ENCODE measurements around the gene RSU1.
"Not testable (repeated sequence)": the region's sequence is repeated elsewhere in the genome, so short reads cannot be mapped to it uniquely, and the experiment has no call there.

RSU1 gene

DNA sequence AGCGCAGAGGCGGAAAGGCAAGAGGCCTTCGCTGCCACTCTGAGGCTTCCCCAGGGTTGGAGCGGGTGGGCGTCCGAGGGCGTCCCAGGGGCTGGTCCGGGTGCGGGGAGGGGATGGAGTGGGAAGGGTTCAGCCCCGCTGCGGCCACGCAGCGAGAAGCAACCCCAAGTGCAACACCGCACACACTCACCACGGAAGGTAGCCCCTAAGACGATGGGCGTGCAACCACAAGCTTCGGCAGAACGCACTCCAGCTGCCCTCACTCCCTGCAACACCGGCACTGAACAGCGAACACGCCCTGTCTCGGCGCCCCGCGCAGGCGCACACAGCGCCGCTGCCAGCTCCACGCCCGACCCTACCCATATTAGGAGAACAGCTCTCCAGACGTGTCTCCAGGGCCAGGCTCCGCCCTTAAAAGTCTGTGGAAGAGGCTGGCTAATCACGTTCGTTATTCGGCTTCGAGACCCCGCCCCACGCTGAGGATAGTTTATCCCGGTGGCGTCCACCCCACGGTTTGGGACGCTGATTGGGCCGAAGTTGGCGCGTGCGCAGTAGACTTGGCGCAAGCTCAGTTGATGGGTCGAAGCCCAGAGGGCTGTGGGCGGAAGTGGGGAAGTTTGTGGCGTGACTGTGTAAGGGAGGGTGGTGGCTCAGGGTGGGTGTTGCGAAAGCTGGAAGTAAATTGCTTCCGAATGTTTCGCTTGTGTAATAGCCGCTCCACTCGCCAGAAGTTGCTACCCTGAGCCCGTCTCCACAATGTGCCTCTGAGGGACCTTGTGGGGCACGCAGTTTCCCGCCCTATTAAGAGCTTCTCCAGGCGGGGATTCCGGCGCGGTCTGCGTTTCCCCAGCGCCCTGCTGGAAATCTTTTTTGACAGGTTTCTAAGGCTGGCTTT, at the start of gene RSU1:
Gene RSU1 (minus strand): TSS at position 300 of the 895 bp plus-strand sequence. CDS start 343 bp downstream, outside the sequence.
- peak; percentile 100 for DNase-seq (ENCODE audit: low read depth)

DNA sequence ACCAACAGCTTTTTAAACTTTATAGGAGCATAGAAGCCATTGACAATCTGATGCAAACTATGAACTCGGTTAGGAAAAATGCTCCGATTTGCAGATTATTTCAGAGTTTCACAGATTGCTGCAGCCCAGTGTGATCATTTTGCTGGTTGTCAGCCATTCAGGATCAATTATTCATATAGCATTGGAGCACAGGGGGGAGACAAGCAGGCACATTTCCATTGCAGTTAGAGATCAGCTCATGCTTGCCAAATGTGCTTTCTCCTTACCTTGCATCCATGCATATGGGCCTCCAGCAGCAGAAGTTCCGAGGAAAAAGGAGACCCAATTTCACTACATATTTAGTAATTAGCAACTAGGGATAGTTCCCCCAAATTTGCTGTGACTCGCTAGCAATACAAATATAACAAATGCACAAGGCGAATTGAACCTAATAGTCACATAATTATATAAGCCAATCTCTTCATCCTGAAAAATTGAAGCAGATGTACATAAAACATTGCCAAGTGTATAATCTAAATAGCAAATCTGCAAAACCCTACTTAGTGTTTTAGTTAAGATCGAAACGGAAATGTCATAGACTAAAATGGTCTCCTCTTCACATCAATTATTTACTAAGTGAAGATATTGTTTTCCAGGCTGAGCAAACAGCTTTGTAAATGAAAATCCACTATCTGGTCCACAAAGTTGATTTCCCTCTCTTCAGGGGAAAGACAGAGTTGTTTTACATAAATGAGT, 49.5 kb upstream of the RSU1 start:
- DNase-seq (ENCODE audit: low read depth): no peak

DNA sequence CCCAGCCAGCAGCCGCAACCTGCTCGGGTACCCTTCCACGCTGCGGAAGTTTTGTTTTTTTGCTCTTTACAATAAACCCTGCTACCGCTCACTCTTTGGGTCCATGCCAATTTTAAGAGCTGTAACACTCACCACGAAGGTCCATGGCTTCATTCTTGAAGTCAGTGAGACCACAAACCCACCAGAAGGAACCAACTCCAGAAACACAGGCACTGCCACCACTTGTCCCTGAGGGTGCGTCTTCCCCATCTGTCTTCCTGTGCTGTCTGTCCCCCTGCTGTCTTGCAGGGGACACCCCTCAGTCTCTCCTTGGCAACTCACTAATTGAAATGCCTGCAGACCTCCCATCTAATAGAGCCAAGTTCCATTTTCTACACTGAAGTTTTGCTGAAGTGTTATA, 48.5 kb upstream of the RSU1 start:
- DNase-seq (ENCODE audit: low read depth): no peak

DNA sequence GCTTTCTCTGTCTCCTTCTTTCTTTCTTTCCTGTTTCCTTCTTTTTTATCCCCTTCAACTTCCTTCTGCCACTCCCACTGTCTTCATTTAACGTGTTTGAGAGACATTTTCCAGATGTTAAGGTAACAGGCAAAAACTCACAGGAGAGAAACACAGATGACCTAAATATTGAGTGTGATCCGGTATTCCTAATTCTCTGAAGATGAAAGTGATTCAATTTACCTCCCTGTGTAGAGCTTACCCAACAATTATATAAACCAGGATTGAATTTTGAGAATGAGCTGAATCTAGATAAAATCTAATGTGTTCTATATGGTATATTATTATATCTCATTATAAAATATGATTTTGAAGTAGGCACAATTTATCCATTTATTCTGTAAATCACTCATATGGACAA, 46.5 kb upstream of the RSU1 start:
- no peak for DNase-seq (ENCODE audit: low read depth)

DNA sequence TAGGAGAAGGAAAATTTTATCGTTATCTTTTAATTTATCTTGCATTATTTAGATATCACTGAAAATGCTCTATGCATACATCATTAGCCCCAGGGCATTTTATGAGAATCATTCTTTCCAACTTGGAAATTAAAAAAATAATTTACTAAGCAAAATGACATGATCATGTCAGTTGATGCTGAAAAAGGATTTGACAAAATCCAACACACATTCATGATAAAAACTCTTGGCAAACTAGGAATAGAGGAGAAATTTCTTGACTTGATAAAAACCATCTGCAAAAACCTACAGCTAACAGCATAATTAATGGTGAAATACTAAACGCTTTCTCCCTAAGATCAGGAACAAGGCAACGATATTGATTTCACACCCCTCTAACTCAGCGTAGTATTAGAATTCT, 40.2 kb upstream of the RSU1 start:
- DNase-seq (ENCODE audit: low read depth): no peak

DNA sequence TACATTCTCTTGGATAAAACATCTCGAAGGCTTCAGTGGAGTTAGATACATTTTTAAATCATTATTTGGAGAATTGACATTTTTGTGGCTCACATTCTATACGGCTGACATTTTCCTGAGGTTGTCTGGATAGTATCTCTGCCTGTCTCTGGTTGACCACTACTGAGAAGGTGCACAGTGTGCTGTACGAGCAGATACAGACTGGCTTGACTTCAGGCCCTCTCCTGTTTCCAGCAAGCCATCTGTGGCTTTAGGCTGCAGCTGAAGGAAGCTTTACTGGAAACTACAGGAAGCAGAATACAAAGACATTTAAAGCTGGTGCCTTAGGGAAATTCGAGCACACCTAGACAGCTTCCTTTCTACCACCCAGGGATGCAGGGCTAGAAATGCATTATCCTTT, 39.3 kb upstream of the RSU1 start:
- no peak for DNase-seq (ENCODE audit: low read depth)

DNA sequence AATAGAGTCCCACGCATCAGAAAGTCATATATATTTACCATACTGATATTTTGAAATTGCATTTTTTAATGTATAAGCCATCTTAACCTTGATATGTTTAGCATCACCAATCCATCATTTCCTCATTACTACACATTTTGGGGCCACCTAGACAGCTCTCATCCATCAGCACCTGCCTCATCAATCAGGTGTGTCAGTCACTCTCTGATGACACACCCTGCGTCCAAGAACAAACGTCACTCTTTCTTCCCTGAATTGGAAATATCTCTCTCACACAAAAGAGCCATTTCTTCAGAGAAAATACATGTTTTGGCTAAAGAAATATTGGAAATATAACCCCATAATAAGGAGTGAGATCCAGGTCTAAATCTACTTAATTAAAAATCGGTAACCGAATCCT, 38.9 kb upstream of the RSU1 start:
- no peak for DNase-seq (ENCODE audit: low read depth)

DNA sequence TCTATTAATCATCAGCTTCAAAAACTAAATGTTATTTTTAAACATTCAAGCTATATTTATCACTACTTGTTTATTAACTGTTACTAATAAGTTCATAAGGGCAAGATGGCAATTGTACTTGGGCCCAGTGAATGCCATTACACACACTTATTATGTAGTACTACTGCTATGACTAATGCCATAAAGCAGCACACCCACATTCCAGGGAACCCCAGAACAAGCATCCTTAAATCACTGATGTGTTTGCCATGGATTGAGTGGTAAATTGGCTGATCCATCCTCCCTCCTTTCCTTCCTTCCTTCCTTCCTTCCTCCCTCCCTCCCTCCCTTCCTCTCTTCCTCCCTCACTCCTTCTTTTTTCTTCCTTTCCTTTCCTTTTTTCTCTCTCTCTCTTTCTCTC, 37.4 kb upstream of the RSU1 start:
- DNase-seq (ENCODE audit: low read depth): no peak

DNA sequence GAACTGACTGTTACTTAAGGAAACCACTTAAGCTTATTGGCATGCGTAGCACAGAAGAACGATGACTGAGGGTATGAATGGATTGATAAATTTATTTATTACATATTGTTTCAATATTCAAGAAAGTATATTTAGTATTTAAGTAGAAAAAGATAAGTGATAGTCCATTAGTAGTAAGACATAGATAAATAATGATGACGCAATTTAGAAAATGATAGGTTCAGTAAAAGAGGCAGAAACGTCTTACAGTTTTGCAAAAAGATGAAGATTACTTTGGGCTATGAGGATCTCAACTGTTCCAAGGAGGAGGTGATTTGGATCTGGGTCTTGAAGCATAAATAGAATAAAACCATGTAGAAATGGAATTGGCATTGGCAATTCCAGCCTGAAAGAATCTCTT, 36.6 kb upstream of the RSU1 start:
- DNase-seq (ENCODE audit: low read depth): no peak

DNA sequence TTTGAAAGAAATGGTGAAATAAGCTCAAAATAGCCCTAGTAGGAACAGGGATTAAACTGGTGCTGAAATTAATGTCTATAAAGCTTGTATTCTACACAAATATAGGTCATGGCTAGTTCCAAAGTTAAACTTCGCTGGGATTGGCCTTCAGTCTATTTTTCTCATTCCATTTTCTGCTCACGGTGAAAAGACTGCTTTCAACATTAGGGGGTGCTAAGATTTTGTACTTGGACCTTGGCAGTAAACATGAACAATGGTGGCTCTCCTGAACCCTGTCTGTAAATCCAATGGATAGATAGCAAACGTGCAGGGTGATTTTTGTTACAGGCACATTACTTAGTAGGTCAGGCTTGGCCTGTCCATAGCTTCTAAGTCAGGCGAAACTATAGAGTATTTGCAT, 36.0 kb upstream of the RSU1 start:
- DNase-seq (ENCODE audit: low read depth): no peak

DNA sequence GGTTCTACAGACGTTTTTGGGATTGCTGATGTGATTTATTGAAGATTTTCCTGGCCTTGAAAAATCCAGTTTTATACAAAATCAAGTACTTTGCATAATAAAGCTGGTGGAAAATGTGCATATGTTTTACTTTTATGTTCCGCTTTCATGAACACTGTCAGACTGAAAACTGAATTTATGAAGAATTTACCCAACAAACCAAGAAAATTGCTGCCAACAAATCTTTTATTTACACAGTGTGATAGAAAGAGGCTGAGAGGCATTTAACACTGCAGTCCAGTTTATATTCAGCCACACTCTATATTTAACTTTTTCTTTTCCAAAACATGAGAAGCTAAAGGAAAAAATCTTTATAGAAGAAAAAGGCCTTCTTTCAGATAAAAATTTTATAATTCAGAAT, 35.4 kb upstream of the RSU1 start:
- DNase-seq (ENCODE audit: low read depth): no peak

DNA sequence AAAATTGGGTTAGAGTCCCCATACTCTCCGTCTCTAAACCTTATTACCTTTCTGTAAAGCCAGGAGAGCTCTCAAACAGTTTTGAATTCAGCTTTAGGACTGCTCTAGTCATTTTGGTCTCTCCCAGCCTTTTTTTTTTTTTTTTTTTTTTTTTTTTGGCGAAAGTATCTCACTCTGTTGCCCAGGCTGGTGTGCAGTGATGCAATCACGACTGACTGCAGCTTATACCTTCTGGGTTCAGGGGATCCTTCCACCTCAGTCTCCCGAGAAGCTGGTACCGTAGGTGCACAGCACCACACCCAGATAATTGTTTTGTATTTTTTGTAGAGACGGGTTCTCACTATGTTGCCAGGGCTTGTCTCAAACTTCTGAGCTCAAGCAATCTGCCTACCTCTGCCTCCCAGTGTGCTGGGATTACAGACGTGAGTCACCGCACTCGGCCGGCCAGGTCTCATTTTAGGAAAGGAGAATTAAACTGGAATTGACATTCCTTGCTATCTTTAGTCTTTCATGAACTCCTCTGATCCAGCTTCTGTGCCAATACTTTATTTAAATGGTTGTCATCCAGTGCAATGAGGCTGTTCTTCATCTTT, 31.4 kb upstream of the RSU1 start:
- no peak for DNase-seq (ENCODE audit: low read depth)

DNA sequence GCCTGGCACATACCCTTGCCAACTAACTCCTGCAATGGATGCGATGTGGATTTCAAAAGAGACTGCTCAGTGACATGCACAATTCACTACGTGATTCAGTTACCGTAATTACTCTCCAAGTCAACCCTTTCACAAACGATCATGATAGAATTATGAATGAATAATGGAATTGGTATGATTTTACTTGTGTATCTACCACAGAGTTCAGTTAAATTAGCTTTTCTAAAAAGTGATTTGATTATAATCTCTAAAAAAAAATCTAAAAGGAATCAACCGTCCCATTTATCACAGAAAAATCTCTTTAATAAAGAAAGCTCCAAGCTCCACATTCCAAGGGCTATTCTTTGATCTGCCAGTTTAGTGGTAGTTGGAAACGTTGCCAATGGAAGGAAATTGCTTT, 30.4 kb upstream of the RSU1 start:
- DNase-seq (ENCODE audit: low read depth): no peak

DNA sequence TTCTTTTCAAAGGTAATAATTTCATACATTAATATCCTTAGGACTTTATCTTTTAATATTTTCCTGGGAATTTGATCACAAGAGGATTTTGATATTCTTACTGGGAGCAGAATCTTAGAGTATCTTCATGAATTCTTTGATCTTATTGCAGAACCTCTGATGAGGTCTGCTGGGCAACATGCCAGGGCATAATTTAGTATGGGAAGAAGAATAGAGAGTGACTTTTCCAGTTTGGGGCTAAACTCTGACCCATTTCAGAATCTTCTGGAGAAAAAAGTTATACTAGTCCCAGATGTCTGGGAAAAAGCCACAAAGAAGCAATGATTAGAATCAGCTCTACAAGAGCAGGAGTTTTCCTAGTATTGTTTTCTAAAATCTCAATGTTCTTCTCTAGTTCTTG, 28.0 kb upstream of the RSU1 start:
- DNase-seq (ENCODE audit: low read depth): no peak

DNA sequence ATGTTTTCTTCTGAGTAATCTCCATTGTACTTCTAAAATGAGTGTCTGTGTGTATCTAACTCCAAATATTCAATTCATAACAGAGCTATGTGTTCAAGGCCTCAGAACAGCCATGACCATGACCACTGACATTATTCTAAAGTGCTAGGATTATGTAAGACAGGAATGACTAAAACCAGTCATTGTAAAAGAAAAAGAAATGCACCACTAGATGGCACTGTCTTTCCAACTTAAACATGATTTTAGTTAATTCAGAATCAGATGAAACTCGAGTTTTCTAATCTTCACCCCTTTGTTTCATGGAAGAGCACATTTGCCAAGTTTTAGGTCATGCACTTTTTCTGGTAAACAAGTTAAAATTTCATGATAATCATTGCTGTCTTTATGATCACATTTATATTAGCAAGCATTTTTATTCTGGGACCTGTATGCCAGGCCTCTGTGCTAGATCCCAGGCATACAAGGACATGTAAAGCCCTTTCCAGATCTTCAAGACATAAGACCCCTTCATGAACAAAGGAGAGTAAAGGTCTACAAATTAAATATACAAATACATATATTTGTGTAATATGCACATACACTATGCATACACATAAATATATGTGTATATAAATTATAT, 26.1 kb upstream of the RSU1 start:
- no peak for DNase-seq (ENCODE audit: low read depth)

DNA sequence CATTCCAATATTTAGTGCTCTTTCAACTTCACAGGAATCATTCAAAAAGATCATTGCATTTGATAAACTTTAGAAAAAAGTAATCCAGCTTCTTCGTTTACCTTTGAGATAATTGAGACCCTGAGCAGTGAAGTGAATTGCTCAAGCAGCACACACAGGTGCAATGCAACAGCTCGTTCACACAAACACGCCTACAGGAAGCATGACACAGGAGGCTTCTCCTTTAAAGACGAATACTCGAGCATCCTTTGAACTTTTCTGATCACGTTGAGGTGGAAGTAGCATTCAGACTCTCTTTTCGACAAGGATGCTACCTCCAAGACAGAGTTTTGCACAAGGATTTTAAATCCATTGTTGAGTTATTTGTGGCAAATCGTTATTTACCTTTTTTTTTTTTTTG, 18.0 kb upstream of the RSU1 start:
- DNase-seq (ENCODE audit: low read depth): no peak

DNA sequence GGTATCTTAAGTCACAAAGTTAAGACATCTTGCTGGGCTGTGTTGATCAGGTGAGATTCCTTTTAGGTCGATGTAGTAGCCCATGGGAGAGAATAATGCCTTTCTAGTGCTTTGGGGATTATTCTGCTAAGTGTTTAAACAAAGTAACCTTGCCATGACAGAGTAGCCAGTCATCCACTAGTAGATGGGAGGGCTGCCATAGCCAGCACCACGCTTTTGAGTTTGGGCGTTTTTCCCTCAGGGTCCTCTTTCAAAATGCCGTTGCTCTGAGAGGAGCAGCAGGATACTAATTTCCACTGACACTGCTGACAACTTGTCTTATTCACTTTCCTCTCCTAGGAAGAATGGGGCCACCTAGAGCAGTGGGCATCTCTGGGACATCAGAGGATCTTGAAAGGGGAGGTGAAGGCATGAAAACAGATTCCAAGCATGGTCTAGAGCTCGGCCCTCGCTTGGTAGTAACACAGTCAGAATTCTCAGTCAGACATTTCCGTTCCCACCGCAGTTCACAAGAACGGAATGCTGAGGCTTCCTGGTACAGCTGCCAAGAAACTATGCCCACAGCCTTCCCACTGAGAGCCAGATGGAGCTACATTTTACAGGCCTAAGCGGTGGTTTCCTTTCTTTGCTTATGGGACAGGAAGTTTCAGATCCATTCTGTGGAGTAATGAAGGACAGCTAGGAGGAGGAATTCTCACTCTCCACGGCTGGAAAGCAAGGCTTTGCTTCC, 15.3 kb upstream of the RSU1 start:
- DNase-seq (ENCODE audit: low read depth): no peak

DNA sequence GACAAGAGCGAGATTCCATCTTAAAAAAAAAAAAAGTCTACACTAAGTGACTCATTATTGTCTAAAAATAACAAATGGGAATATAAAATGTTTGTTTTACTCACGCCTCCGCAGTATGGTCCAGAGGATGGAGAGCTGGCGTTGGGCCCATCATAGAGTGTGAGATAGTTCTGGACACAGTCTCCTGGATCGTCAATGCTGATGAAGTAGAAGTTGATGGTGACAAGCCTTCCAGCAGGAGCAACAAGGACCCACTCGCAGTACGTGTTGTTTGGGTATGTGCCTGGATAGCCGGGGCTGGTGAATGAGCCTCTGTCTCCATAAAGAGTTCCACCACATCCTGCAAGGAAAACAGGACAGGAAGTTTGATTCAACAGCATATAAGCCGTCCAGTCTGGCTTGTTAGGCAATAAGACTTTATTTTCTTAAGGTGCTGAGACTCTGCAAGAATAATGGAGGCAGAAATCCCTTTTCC, 11.5 kb upstream of the RSU1 start:
- no peak for DNase-seq (ENCODE audit: low read depth)

DNA sequence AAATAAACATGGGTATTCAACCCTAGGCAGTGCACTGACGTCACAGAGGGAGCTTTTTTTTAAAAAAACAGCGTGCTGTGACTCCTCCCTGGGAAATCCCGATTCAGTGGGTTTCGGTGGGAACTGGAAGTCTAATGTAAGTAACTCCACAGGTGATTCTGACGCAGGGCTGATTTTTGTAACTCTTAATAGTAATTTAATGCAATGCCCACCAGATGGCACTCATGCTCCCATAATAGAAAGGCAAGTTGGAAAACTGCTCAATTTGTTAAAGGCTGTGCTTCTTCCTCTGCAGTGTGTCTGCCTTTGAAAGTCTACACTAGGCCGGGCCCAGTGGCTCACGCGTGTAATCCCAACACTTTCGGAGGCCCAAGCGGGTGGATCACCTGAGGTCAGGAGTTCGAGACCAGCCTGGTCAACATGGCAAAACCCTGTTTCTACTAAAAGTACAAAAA, 10.9 kb upstream of the RSU1 start:
- peak; percentile 16 for DNase-seq (ENCODE audit: low read depth)

DNA sequence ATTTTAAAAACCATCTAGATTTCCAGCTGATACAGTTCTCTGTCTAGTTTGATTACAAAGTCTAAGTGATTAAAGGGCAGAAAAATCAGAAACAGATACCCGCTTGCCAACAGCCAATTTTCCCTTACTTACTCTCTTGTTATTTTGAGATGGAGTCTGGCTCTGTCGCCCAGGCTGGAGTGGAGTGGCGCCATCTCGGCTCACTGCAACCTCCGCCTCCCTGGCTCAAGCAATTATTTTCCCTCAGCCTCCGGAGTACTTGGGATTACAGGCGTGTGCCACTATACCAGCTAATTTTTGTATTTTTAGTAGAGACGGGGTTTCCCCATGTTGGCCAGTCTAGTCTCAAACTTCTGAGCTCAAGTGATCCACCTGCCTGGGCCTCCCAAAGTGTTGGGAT, 10.2 kb upstream of the RSU1 start:
- DNase-seq (ENCODE audit: low read depth): not testable (repeated sequence)

DNA sequence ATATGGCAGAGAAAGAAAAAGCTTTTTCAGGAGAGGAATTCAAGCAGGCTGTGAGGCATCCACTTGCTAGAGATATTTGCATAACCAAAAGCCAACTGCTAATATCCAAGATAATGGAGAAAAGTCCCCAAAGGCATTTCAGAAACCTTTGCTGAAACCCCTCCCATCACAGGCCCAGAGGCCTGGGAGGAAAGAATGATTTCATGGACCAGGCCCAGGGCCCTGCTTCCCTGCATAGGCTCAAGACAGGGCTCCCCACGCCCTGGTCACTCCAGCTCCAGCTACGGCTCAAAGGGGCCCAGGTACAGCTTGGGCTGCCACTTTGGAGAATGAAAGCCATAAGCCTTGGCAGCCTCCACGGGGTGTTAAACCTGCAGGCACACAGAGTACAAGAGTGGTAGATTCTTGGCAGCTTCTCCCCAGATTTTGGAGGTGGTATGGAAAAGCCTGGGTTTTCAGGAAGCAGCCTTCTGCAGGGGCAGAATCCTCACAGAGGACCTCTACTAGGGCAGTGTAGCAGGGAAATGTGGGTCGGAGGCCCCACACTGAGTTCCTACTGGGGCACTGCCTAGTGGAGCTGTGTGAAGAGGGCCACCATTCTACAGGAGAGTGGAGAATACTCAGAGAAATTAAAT, 5.6 kb upstream of the RSU1 start:
- no peak for DNase-seq (ENCODE audit: low read depth)
